ENCODE results near the gene CRYBG2.
"Not testable (repeated sequence)": the region's sequence is repeated elsewhere in the genome, so short reads cannot be mapped to it uniquely, and the experiment has no call there.

DNA sequence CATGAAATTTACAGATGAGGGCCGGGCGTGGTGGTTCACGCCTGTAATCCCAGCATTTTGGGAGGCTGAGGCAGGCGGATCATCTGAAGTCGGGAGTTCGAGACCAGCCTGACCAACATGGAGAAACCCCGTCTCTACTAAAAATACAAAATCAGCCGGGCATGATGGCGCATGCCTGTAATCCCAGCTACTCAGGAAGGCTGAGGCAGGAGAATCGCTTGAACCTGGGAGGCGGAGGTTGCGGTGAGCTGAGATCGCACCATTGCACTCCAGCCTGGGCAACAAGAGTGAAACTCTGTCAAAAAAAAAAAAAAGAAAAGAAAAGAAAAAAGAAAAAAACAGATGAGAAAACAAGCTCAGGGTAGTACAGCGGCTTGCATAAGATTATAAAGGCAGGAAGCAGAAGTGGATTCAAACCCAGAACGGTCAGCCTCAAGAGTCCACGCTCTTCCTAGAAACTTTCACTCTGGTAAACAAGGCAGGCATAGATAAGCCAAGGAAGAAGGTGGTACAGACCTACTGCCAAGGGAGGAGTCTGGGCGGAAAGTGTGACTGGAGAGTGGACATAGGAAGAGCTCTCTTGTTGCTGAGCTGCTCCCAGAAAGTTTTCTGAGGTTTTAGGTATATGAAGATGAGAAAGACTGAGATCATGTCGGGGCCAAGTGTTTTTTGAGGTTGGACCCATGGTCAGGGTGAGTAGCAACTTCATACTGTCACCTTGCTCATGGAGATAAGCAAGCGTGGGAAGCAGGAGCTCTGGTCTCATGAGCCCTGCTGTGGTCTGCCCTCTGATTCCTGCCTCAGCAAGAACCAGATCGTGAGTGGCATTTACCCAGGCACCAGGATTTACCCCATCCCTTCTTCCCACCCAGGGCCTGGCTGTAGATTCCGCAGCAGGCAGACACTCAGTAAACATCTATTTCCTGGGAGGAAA is 45.7 kb downstream of the CRYBG2 start:
- TF ChIP-seq, protein P1, sequence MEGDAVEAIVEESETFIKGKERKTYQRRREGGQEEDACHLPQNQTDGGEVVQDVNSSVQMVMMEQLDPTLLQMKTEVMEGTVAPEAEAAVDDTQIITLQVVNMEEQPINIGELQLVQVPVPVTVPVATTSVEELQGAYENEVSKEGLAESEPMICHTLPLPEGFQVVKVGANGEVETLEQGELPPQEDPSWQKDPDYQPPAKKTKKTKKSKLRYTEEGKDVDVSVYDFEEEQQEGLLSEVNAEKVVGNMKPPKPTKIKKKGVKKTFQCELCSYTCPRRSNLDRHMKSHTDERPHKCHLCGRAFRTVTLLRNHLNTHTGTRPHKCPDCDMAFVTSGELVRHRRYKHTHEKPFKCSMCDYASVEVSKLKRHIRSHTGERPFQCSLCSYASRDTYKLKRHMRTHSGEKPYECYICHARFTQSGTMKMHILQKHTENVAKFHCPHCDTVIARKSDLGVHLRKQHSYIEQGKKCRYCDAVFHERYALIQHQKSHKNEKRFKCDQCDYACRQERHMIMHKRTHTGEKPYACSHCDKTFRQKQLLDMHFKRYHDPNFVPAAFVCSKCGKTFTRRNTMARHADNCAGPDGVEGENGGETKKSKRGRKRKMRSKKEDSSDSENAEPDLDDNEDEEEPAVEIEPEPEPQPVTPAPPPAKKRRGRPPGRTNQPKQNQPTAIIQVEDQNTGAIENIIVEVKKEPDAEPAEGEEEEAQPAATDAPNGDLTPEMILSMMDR (conservative IDR thresholded peaks at IDR 0.05): not testable (repeated sequence)
- not testable (repeated sequence) for TF ChIP-seq ZFX (IDR thresholded peaks at IDR 0.05)

Data from C4-2B (cell line).